A549 treated with DMSO at 1 μM for 4 hours (cell line): Measurements from ENCODE around the gene AGK. TPM values are rescaled to one million over a fixed set of nuclear protein-coding genes. Genes with fewer than 3 reads are reported as not detected.

ENCODE experiments used
- total RNA-seq: library from RNA; stranded (reverse); fragments of 200-300 nt; extraction: Qiagen RNA extraction; gene quantifications from 5 replicates; pipeline ENCODE4 v1.2.3, GENCODE V29; 2022; ENCODE audit warnings: low read depth

AGK gene, protein sequence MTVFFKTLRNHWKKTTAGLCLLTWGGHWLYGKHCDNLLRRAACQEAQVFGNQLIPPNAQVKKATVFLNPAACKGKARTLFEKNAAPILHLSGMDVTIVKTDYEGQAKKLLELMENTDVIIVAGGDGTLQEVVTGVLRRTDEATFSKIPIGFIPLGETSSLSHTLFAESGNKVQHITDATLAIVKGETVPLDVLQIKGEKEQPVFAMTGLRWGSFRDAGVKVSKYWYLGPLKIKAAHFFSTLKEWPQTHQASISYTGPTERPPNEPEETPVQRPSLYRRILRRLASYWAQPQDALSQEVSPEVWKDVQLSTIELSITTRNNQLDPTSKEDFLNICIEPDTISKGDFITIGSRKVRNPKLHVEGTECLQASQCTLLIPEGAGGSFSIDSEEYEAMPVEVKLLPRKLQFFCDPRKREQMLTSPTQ
- total RNA-seq: 26.8 to 30.7 TPM (median 29.8 TPM) in 5 replicates

DNA sequence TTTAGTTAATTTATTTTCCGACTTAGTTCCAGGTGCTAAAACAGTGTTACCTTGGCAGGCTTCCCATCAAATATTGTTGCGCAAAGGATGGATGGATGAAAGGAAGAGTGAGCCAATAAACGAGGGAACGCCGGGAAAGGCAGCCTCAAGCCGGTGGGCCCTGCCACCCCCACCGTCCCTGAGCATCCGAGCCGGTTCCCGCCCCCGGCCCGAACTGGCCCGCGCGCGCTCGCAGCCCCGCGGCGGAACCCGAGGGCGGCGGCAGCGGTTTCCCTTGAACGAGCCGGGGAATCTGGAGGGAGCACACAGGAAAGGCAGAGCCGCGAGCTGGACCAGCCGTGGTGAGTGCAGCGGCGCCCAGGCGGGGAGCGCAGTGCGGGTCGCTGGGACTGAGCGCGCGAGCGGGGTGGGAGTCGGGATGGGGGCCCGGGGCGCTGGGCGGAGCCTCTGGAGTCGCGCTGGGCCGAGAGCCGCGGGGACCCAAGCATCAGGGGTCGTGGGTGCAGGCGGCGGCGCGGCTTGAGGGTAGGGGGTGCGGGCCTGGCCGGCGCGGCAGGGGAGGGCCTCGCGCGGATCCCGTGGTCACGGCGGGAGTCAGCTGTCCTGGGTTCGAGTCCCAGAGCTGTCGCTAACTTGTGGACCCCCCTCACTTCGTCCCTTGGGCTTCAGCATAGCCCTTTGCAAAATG lies at the start of gene AGK:
Gene AGK, plus strand, starts transcription at position 317 of the 688 bp plus-strand sequence. CDS start 4,057 bp downstream, outside the sequence.

DNA sequence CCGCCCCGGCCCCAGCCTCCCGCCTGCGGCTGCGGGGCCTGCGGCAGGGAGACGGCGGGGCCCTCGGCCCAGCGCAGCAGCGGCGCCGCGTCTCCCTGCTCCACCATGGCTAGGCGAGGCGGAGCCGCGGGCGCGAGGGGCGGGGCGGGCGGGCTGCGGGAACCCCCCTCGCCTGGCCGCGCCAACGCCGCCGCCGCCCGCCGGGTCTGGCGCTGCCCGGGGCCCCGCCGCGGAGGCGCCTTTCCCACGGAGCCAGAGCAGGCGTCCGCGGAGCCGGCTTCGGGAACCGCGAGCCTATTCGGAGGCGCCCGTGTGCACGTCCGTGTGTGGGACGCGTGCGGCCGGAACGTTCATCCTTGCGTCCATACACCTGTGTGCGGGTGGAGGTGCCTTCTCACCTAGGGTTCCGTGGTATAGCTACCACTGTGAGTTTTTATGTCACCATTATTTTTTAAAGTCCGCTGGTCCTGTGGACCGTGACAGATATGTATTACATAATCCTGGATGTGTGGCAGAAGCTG lies 150.9 kb downstream of the AGK start, which contains the start of gene DENND11:
Gene DENND11, minus strand, starts transcription at position 120 of the 521 bp plus-strand sequence. Its CDS starts 13 bp downstream, at position 107.

Other genes starting within 250 kb of the AGK start
- 6.4 to 8.4 TPM (median 7.7 TPM) in 5 replicates for gene DENND11, start 150.8 kb downstream of the AGK start, total RNA-seq
- not detected in 5 replicates for gene WEE2, start 156.9 kb downstream of the AGK start, total RNA-seq
- 282 to 332 TPM (median 295 TPM) in 5 replicates for gene SSBP1, start 186.9 kb downstream of the AGK start, total RNA-seq
- 0.07 TPM in 1 of 5 replicates, not detected in the others for gene TAS2R3, start 212.7 kb downstream of the AGK start, total RNA-seq
- gene TAS2R4, start 225.3 kb downstream of the AGK start, total RNA-seq: 0.12 to 0.33 TPM (median 0.13 TPM) in 5 replicates
- 0.37 to 0.81 TPM (median 0.46 TPM) in 4 of 5 replicates, not detected in the other for gene TAS2R5, start 238.8 kb downstream of the AGK start, total RNA-seq